CD4-positive, alpha-beta T cell treated with Interferon alpha-2 for 1 hour (primary cell): ENCODE measurements around the gene SULT1C3.
"Not testable (repeated sequence)": the region's sequence is repeated elsewhere in the genome, so short reads cannot be mapped to it uniquely, and the experiment has no call there.

Experiments used
- DNase-seq, 2 donors: peaks; one replicate each; pipeline ENCODE4 v3.0.0-alpha.2; 2020 to 2022

SULT1C3 gene

GRCh38 chr2:108253106-108253505, 13.3 kb downstream of the SULT1C3 start:
- no peak for DNase-seq

- no peak for DNase-seq
Measured at GRCh38 chr2:108257757-108258331, 18.1 kb downstream of the SULT1C3 start.

DNA sequence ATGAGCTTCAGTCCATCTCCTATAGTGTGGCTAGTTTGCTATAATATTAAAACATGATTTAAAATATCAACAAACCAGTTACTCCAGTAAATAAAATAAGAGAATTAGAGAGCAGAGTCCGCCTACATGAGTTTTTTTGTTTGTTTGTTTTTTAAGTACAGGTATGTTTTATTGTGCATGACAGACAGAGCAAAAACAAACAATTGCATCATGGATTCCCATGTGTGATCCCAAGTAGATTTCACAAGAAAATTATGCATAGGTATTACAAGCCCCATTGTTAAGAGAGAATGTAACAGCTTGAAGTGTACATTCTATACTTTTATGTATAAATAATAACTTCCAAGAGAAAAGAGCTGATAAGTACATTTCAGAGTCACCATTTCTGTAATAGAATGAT, 21.0 kb downstream of the SULT1C3 start:
- no peak for DNase-seq

GRCh38 chr2:108262036-108262435, 22.3 kb downstream of the SULT1C3 start:
- no peak for DNase-seq

DNA sequence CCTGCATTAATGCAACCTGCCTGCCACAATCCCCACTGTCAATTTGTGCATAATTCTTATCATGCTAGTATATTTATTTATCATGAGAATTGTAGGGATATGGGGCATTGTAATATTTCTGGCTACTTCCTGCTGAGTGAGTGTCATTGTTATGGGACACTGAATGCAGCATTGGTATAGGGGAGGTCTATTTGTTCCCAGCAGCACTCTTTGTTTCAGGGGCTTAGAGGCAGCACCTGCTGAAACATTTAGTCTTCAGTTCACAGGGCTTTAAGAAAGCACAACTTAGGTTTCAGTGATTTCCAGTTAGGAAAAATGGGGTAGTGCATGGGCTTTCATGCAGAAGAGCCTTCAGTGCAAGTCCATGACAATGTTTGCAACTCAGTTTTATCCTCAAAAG, 23.6 kb downstream of the SULT1C3 start:
- DNase-seq: no peak

DNA sequence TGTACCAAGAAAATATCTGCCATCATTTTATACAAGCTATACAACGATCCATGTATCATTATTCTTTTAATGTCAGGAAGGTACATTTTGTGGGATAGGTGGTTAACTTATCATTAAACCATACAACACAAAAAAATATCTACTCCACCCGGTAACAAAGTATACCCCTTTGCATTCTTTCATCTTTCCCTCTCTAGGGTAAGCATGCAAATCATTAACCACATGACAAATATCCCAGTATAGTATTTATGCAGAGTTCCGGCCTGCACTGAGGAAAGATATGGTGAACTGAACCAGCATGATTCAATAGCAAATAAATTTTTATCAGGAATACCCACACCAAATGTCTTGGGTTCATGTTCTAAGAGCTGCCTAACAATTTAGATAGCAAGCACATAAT, 26.4 kb downstream of the SULT1C3 start:
- DNase-seq: no peak

DNA sequence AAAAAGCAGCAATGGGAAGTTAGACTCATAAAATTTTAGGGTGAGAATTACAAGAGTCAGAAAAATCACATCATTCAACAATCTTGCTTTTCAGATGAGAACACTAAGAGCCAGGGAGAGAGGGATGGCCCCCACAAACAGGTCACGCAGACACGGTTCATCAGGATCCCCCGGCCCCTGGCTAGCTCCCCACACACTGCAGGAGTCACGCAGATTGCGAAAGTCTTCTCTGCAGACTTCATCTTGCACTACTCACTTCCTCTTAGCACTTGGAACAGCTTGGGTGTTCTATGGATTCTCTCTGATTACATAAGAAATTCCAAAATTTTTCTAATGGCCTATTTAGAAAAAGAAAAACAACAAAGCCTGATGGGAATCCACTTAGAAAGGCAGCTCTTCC, 27.3 kb downstream of the SULT1C3 start:
- no peak for DNase-seq

GRCh38 chr2:108268001-108268400, 28.2 kb downstream of the SULT1C3 start:
- DNase-seq: no peak

GRCh38 chr2:108270346-108270745, 30.6 kb downstream of the SULT1C3 start:
- no peak for DNase-seq

DNA sequence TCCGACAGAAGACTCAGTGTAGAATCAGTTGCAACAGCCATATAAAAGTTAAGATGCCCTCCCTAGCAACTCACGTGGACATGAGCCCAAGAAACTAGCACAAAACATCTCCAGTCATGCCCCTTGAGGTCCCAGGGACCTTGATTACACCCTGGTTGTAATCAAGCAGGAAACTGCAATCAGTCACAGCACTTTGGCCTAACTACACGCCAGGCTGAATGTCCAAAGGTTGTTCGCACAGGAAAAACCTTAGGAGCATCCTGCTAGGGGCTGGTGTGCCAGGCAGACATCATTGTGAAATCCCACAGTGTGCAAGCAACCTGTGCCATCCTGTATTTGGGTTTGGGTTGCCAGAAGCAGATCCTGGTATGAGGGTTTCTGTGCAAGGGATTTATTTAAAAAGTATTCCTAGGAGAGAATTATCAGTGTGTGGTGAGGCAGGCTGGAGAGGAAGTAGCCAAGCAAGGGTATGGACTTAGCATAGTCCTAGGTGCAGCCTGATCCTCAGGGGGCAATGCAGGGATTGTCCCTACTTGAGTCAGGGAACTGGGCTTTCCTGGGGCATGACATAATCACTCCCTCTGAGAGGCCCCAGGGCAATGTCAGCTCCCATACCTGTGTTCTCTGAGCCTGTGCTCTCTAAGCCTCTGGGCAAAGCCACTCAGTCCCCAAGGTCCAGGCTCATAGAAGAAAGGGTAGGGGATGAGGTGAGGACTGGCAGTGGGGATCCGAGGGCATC, 31.2 kb downstream of the SULT1C3 start:
- DNase-seq: no peak

GRCh38 chr2:108271691-108272253, 32.0 kb downstream of the SULT1C3 start:
- DNase-seq: no peak

DNA sequence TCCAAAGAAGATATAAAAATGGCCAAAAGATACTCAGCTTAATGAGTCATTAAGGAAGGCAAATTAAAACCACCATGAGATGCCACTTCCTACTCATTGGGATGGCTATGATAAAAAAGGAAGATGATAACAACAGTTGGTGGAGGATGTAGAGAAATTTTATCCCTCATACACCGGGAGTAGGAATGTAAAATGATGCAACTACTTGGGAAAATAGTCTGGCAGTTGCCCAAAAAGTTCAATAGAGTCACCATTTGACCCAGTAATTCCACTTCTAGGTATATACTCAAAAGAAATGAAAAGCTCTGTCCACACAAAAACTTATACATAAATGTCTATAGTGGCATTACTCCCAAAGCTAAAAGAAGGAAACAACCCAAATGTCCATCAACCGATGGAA, 38.9 kb downstream of the SULT1C3 start:
- no peak for DNase-seq

DNA sequence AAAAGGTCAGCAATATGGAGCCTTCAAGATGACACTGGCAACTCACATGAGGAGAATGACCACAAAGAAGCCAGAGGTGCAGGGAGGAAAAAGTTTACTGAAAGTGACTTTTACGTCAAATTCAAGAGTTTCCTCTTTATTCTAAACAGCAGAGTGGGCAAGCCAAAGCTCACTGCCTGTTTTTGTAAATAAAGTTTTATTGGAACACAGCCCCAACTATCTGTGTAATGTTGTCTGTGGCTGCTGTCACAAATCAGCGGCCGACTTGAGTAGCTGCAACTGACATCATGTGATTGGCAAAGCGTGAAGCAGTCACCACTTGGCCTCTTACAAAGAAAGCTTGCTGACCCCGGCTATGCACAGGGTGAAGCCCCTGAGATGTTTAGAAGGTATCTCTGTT, 39.7 kb downstream of the SULT1C3 start:
- no peak for DNase-seq

DNA sequence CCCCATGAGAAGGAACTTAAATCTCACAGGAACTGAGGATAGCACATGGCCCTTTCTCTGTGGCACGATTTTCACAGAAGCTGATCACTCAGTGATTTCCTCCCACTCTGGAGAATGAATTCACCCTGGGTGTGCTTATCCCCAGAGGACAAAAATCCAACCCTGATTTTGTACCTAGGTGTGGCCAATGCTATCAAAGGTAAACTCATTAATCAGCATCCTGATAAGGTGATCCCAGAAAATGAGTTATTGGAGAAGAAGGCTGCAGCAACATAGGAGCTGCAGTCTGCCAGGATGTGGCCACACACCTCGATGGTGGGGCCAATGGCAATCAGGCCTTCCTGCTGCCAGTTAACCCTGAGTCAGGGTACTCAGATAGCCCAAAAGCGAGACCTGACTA, 40.7 kb downstream of the SULT1C3 start:
- no peak for DNase-seq

DNA sequence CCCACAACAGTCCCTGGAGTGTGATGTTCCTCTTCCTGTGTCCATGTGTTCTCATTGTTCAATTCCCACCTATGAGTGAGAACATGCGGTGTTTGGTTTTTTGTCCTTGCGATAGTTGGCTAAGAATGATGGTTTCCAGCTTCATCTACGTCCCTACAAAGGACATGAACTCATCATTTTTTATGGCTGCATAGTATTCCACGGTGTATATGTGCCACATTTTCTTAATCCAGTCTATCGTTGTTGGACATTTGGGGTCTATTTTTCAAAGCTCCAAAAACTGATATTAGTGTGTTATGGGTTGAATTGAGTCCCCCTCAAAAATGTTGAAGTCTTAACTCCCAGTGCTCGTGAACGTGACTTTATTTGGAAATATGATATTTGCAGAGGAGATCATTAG, 44.8 kb downstream of the SULT1C3 start:
- not testable (repeated sequence) for DNase-seq

DNA sequence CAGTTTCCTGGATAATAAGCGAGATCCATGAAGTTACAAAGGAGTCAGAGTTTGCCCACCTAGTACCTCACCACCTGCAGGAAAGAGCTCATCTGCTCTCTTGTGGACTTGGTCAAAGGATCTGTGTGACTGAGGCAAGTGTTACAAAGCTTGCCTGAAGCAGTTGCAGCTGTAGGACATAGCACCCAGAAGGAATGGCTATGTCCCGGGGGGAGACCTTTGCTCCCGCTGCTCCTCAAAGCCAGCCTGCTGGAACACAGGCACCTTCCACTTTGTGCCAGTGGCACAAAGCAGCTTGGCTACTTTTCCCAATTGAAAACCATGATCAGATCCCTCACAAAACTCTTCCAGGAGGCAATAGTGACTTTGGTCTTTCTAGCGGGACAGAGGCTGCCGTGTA, 45.8 kb downstream of the SULT1C3 start:
- DNase-seq: no peak

DNA sequence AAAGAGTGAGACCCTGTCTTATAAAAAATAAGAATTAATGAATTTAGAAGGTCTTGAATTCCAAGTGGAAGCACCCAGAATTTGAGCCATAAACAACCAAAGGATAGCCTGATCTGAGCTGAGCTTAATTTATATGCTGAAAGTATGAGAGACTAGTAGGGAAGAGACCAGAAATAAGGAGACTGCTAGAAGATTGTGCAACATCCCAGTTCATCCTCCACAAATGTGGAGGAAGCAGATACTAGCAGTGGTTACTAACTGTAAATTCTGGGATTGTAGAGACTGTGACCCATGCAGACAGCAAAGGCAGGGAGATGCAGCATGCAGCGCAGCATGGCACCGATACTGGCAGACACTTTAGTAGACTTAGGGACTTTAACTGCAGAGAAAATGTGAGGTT, 47.4 kb downstream of the SULT1C3 start:
- DNase-seq: no peak

GRCh38 chr2:108288534-108289106, 48.9 kb downstream of the SULT1C3 start, which contains the start of gene SULT1C2:
Gene SULT1C2, plus strand, starts transcription at chr2:108288895. Its CDS starts 4,773 bp downstream, at chr2:108293668.
- no peak for DNase-seq

- DNase-seq: no peak
Measured at GRCh38 chr2:108293850-108294249, 54.1 kb downstream of the SULT1C3 start.

GRCh38 chr2:108297436-108298141, 57.8 kb downstream of the SULT1C3 start:
- DNase-seq: no peak

DNA sequence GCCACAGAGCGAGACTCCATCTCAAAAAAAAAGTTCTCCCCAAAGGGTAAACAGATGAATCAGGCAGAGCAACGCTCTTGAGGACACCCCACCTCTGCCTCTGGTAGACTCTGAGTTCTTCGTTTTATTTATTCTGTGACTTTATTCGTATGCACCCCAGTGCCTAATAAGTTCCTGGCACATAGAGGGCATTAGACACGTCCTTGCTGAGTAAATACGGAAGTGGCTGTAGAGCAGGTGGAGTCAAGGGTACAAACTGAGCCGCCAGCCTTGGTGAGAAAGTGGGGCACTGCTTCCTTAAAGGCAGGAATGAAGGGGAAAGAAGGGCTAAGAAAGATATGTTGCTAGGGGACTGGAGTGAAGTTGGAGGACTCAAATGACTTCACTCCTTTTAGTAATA, 61.8 kb downstream of the SULT1C3 start:
- DNase-seq: no peak

DNA sequence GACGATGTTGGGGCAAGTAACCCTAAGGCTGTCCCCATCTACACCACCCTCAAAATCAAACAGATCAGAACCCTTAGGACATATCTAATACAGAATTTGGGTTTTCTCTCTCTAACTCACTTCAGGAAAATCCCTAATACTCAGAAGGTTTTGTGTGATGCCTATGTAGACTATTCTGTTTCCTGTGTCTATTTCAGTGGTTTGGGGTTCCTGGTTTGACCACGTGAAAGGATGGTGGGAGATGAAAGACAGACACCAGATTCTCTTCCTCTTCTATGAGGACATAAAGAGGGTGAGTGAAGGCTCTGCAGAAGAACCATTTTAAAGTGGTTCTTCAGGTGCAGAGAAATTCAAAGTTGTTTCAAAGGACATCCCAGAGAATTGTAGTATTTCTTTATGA, 65.2 kb downstream of the SULT1C3 start:
- DNase-seq: no peak

GRCh38 chr2:108305901-108306300, 66.1 kb downstream of the SULT1C3 start:
- DNase-seq: no peak

DNA sequence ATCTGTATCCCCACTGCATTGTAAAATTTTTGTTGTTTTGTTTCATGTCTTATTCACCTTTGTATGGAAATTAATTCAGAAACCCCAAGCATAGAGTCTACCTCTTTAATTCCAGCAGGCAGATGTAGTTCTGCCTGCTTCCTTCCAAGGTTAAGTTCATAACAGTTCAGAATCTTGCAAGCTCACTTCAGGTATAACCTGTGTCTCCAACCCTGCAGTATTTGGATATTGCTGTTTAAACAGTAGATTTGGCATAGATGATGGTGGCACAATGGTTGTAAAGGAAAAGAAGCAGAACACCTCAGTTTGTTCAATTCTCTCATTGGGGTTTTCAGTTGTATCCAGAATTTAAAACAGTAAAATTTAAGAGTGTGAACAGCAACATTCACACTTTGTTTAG, 70.1 kb downstream of the SULT1C3 start:
- DNase-seq: no peak
